ENCODE data around the gene DHRS13.

- no peak for TF ChIP-seq CTCF (IDR thresholded peaks at IDR 0.05)
- TF ChIP-seq POLR2A (IDR thresholded peaks at IDR 0.05), result no peak
Observed at GRCh38 chr17:28896491-28896883, 6.4 kb downstream of the DHRS13 start.
